GM19240 (cell line): ENCODE measurements around the gene RETREG2.

Experiments
- DNase-seq: peaks from one replicate; pipeline ENCODE4 v3.0.0; 2011; ENCODE audit warnings: low spot score; ENCODE audit not compliant: insufficient read length

Gene RETREG2

GRCh38 chr2:219168932-219169331, 9.1 kb upstream of the RETREG2 start:
- DNase-seq = no peak

GRCh38 chr2:219169930-219170654, 8.0 kb upstream of the RETREG2 start, which contains the start of gene SLC23A3:
Gene SLC23A3 (minus strand): TSS chr2:219170029. CDS start chr2:219169984, 45 bp downstream.
- no peak for DNase-seq

DNA sequence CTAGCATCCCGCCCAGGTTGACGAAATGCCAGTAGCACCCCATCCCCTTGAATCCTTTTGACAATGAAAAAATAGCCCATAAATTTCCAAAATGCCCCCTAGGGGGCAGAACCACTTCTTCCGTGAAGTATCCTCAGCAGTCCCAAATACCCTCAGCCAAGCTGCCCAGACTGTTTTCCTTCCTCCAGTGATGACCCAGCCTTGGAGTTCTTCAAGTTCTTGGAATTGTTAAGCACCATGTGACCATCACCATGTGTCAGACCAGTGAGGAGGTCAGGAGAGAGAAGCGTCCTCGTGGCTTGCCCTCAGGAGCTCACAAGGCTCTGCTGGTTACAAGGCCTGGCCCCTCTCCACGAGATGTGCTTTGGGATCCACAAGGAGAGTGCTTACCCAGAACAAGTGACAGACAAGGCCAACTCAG, 6.8 kb upstream of the RETREG2 start:
- no peak for DNase-seq

GRCh38 chr2:219172231-219173154, 5.6 kb upstream of the RETREG2 start:
- DNase-seq = no peak

DNA sequence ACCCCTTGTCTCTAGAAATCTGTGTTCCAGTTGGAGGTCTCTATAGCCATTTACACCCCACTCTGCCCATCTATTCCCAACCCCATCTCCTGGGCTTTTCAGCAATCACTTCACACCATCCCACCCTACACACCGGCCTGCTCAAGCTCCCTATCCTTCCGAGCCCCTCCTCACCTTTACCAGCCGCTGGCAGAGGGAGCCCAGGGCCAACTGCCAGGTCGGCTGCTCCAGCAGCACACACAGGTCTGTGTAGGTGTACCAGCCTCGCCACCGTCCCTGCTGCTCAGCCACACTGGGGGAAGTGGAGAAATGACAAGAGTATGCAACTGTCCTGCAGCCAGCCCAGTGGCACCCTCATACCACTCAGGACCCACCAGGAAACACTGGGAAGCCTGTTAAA, 4.9 kb upstream of the RETREG2 start:
- no peak for DNase-seq

DNA sequence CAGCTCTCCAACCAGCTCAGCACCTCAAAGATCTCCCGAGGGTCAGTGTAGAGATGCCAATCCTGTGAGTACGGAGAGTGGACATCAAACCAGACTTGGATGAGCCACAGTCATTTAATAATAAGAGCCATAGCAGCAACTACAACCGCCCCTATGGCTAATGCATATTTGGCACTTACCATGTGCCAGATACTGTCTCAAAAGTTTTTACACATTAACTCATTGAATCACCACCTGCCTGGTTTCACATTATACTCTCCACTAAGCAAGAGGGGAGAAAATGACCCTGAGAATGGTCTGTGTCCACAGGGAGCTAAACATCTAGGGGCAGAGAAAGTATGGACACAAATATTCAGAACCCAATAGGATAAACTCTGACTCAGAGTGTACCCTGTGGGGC, 3.9 kb upstream of the RETREG2 start:
- no peak for DNase-seq

DNA sequence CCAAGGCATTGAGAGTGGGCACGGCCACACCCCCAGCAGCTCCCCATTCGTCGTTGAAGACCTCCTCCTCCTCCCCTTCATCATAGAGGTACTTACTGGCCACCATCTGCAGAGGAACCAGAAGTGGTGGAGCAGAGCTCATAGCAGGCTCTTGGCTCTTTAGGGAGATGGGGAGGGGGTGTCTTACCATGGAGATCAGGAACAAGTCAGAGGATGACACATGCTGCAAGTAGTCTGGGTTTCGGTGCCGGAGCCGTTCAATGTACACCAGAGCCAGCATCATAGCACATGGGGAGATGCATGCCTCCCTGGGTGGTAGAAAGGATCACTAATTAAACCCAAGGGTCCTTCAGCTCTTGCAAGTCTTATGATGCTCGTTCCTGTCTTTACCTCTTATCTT, 3.3 kb upstream of the RETREG2 start:
- no peak for DNase-seq

DNA sequence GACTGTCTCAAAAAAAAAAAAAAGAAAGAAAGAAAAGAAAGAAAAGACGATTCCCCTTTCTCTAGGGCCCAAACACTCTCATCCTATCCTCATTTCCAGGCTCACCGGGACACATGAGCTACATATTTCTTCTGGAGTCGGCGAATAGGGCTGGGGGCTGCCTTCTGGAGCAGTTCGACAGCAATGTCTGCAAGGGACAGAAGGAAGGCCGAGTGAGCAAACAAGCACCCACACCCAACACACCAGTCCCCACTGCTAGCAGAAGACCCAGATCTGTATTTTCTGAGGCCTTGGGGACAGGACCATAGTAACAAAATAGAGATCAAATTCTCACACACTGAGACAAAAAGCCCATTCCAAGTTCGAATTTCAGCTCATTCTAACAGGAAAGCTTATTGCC, 2.6 kb upstream of the RETREG2 start:
- no peak for DNase-seq

- no peak for DNase-seq
Measured at GRCh38 chr2:219175928-219176817, 1.9 kb upstream of the RETREG2 start.

DNA sequence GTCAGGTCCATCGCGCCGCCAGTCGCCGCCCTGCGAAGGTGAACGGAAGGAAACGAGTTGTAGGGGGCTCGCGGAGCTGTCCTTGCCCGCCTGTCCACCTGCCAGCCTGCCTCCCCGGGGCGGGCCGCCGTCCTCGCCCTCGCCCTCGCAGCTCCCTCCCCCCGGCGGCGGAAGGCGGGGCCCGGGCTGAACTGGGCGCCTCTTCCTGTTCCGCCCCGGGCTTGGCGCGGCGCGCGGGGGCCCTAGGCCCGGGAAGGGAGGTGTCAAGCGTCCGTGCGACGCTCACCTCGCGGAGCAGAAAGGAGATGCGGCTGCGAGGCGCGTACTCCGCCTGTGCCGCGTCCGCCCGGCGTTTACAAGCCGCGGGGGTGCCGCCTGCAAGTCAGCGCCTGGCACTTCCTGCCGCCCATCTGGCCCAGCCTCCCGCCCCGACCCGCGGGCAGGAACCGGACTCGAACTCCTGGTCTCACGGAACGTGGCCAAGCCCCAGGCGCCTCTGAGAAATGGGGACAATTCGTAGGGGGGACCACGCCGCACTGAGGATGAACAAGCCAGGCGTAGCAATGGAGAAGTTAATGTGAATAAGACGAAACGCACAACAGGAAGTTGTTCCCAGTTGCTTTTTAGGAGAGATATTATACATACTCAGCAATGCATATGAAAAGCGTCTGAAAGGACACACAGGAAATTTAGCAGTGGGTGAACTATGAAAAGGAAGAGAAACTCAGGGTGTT, 1.1 kb upstream of the RETREG2 start, which contains the start of gene CNPPD1:
TSS of gene CNPPD1 (minus strand) at position 108 of the 734 bp plus-strand sequence. CDS start at position 11, 97 bp downstream.
- DNase-seq = peak; percentile 82

GRCh38 chr2:219178377-219179175, 501 bp downstream of the RETREG2 start:
- no peak for DNase-seq

GRCh38 chr2:219179601-219180465, 1.8 kb downstream of the RETREG2 start:
- no peak for DNase-seq

DNA sequence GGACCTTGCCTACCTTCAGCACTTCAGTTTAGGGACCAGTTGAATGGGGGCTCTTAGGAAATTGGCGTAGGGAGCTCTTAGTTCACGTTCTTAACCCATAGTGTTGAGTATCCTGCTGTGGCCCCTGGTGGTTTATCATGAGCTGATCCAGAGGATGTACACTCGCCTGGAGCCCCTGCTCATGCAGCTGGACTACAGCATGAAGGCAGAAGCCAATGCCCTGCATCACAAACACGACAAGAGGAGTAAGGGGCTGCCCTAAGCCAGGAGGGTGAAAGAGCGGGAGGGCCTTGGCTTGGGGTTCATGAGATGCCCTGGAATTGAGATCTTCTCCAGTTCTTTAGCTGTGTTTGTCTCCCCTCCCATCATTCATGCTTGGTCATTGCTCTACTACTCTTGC, 2.9 kb downstream of the RETREG2 start:
- no peak for DNase-seq

DNA sequence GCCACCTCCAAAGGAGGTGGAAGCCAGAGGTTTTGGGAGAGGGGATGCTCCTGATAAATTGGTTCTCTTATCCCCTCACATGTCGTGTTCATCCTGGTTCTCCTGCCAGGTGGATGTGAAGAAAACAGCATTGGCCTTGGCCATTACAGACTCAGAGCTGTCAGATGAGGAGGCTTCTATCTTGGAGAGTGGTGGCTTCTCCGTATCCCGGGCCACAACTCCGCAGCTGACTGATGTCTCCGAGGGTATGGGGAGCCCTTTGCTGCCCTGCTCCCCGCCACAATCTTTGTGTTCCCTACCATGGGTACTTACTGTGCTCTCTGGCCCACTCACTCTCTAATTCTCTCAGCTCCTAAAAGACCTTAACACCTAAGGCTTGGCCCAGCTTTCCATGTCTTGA, 3.5 kb downstream of the RETREG2 start:
- DNase-seq = no peak

- no peak for DNase-seq
Measured at GRCh38 chr2:219182331-219183150, 4.5 kb downstream of the RETREG2 start.

- DNase-seq = no peak
Measured at GRCh38 chr2:219183151-219183772, 5.2 kb downstream of the RETREG2 start.

- DNase-seq = no peak
Measured at GRCh38 chr2:219184121-219184520, 6.0 kb downstream of the RETREG2 start.
